ENCODE measurements around the gene DUOXA1.

DNA sequence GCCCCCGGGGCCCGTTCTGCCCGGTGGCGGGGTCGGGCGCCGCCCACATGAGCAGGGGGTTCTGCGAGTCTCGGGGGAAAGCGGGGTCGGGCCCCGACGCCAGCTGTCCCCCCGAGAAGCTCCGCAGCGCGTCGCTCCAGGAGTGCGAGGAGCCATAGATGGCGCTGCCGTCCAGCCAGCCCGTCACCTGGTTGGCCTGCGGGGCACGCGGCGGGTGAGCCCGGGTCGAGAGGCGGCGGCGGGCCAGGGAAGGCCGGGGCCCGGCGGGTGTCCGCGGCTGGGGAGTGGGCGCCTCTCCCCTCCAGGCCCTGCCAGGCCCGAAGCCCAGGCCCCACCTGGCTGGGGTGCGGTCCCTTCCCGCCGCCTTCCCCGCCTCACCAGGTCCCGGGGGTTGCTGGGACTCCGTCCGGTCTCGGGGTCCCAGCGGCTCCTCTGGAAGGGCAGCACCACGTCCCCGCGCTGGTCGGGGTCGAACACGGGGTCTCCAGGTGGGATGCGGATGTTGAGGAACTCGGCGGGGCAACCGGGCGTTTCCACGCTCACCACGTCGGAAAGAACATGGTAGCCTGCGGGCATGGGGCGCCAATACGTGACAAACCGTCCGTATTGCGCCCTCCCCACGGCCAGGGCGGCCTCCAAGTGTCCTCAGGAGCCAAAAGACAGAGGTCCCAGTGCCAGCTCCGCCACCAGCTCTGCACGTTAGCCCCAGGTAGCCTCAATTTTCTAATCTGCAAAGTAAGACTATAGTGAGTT is 18.1 kb downstream of the DUOXA1 start:
- TF ChIP-seq CTCF (IDR thresholded peaks at IDR 0.05) (no peak), POLR2A (IDR thresholded peaks at IDR 0.05) (no peak)

Measured in breast epithelium (tissue), 3 donors.